Caco-2 (cell line): ENCODE measurements around the gene TSPAN9. TPM values are rescaled to one million over a fixed set of nuclear protein-coding genes. Genes with fewer than 3 reads are reported as not detected.

ENCODE experiments used
- BruUV-seq: library from RNA; stranded (reverse); fragments of 400-500 nt; replicated peaks from 2 replicates; lab custom pipeline; 2021; lab: Mats Ljungman, UMichigan
- CTCF ChIA-PET: fragments of 300-600 bp; sonication (Branson Sonifier 250); formaldehyde crosslinking; loops from one replicate; lab custom pipeline; 2022; ENCODE audit warnings: antibody characterized with exemption; lab: Charles Lee
- POLR2A ChIA-PET: fragments of 300-600 bp; sonication (Branson Sonifier 250); formaldehyde crosslinking; loops from one replicate; lab custom pipeline; 2022; ENCODE audit warnings: antibody characterized with exemption; lab: Charles Lee
- DNase-seq, 2 experiments: peaks; one replicate each; pipeline versions ENCODE4 v3.0.0 to v3.0.0-alpha.2; 2020 to 2022
- H3K27me3 ChIP-seq: replicated peaks from 2 replicates; pipeline ENCODE4 v1.6.0; 2011; ENCODE audit warnings: low read length; ENCODE audit not compliant: control insufficient read depth, insufficient read depth
- H3K36me3 ChIP-seq: 2 replicates; pipeline ENCODE4 v1.5.1; 2011; ENCODE audit warnings: low read length; ENCODE audit not compliant: control insufficient read depth, insufficient read depth
- H3K4me1 ChIP-seq: fragments of 250-450 bp; sonication (Bioruptor Pico); 2 replicates; pipeline ENCODE4 v1.5.1; 2020; ENCODE audit warnings: mild to moderate bottlenecking
- H3K4me3 ChIP-seq: 2 replicates; pipeline ENCODE4 v1.5.1; 2011; ENCODE audit warnings: low read depth, mild to moderate bottlenecking, control low read depth, low read length
- H3K9me3 ChIP-seq: fragments of 250-450 bp; sonication (Bioruptor Pico); 2 replicates; pipeline ENCODE4 v1.5.1; 2020; ENCODE audit warnings: mild to moderate bottlenecking, moderate library complexity
- H3K27ac Mint-ChIP-seq: one replicate; pipeline ENCODE4 v1.8.0; 2022; ENCODE audit warnings: mixed read lengths; ENCODE audit not compliant: unreplicated experiment
- H3K27me3 Mint-ChIP-seq: one replicate; pipeline ENCODE4 v1.8.0; 2022; ENCODE audit warnings: mixed read lengths; ENCODE audit not compliant: insufficient read depth, unreplicated experiment
- H3K36me3 Mint-ChIP-seq: one replicate; pipeline ENCODE4 v1.8.0; 2022; ENCODE audit warnings: mild to moderate bottlenecking, mixed read lengths; ENCODE audit not compliant: insufficient read depth, unreplicated experiment
- H3K4me1 Mint-ChIP-seq: one replicate; pipeline ENCODE4 v1.8.0; 2022; ENCODE audit warnings: low read depth, mixed read lengths; ENCODE audit not compliant: unreplicated experiment
- H3K4me3 Mint-ChIP-seq: one replicate; pipeline ENCODE4 v1.8.0; 2022; ENCODE audit warnings: mild to moderate bottlenecking, moderate library complexity, mixed read lengths; ENCODE audit not compliant: unreplicated experiment
- H3K9me3 Mint-ChIP-seq: one replicate; pipeline ENCODE4 v1.8.0; 2022; ENCODE audit warnings: mixed read lengths; ENCODE audit not compliant: unreplicated experiment
- intact Hi-C: fragments of 100-400 bp; cut with micrococcal nuclease; formaldehyde crosslinking; loops from one replicate; pipeline ENCODE4 v1.10.0; 2022; ENCODE audit not compliant: unreplicated experiment
- total RNA-seq: library from RNA; stranded (reverse); gene quantifications from 2 replicates; pipeline ENCODE4 v1.2.3, GENCODE V29; 2022
- TF ChIP-seq, protein P1 (sequence below), 2 experiments: fragments of 200-600 bp in 1 of 2; IDR thresholded peaks; 1 replicate in 1 of 2; 2 replicates in 1 of 2; pipeline versions ENCODE4 v1.5.1 to v1.8.0; 2011 to 2022; ENCODE audit warnings: antibody characterized with exemption in 1 of 2, control low read depth in 1 of 2, inconsistent platforms in 1 of 2, low read depth in 1 of 2, low read length in 1 of 2, mild to moderate bottlenecking in 1 of 2, moderate library complexity in 1 of 2; ENCODE audit not compliant: insufficient read depth in 1 of 2, severe bottlenecking in 1 of 2, unreplicated experiment in 1 of 2

TSPAN9 gene
- total RNA-seq, 1 experiment from 2014 or later = 49.1 TPM

- intact Hi-C loops = no loop called here
- H3K4me3 Mint-ChIP-seq = no peak overlapping the region
- DNase-seq = no peak
- no peaks in the 10 kb centered on the region for H3K36me3 Mint-ChIP-seq
- ChIA-PET CTCF (interaction anchor here (1.3 kb wide), 1 partner anchor 24 kb away, joined by 5 read pairs; no protein-coding TSS in a partner anchor), POLR2A (no interaction called here)
- Histone ChIP-seq H3K9me3 (no peaks in the 10 kb centered on the region), H3K36me3 (no peaks in the 10 kb centered on the region), H3K4me3 (no peak overlapping the region), H3K4me1 (no peaks in the 10 kb centered on the region), H3K27me3 (no peaks in the 10 kb centered on the region)
- TF ChIP-seq, protein P1, sequence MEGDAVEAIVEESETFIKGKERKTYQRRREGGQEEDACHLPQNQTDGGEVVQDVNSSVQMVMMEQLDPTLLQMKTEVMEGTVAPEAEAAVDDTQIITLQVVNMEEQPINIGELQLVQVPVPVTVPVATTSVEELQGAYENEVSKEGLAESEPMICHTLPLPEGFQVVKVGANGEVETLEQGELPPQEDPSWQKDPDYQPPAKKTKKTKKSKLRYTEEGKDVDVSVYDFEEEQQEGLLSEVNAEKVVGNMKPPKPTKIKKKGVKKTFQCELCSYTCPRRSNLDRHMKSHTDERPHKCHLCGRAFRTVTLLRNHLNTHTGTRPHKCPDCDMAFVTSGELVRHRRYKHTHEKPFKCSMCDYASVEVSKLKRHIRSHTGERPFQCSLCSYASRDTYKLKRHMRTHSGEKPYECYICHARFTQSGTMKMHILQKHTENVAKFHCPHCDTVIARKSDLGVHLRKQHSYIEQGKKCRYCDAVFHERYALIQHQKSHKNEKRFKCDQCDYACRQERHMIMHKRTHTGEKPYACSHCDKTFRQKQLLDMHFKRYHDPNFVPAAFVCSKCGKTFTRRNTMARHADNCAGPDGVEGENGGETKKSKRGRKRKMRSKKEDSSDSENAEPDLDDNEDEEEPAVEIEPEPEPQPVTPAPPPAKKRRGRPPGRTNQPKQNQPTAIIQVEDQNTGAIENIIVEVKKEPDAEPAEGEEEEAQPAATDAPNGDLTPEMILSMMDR (IDR thresholded peaks at IDR 0.05; ENCODE audit: insufficient read depth in 1 of 2, low read depth in 1 of 2, low read length in 1 of 2, severe bottlenecking in 1 of 2, unreplicated experiment in 1 of 2) = no peak
- no peak overlapping the region for H3K27ac Mint-ChIP-seq
- H3K9me3 Mint-ChIP-seq = no peaks in the 10 kb centered on the region
- BruUV-seq = no TSS peak
- no peaks in the 10 kb centered on the region for H3K4me1 Mint-ChIP-seq
- H3K27me3 Mint-ChIP-seq = no peaks in the 10 kb centered on the region
Measured at GRCh38 chr12:3251067-3251466, 173.9 kb downstream of the TSPAN9 start.

DNA sequence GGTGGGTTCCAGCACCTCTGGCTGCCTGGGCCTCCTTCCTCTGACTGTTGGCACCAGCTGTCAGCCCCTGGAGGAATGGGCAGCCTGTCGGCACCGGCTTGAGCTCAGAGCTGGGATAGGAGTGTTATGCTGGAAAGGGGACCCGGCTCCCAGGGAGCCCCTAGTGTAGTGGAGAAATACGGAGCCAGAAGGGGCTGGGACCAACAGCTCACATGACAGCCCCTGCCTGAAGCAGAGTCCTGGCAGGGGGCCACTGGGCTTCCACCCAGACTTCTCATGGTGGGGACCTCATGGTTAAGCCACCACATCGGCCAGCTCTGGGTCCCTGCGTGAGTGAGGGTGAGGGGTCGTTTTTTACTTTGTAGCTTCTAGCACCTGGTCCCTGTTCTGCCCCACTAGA is 174.5 kb downstream of the TSPAN9 start:
- BruUV-seq = no TSS peak
- intact Hi-C loops = no loop called here
- H3K36me3 Mint-ChIP-seq = no peaks in the 10 kb centered on the region
- Histone ChIP-seq H3K36me3 (no peaks in the 10 kb centered on the region), H3K4me1 (no peaks in the 10 kb centered on the region), H3K27me3 (no peaks in the 10 kb centered on the region), H3K9me3 (no peaks in the 10 kb centered on the region), H3K4me3 (no peak overlapping the region)
- ChIA-PET POLR2A (no interaction called here), CTCF (interaction anchor here (1.3 kb wide), 1 partner anchor 24 kb away, joined by 5 read pairs; no protein-coding TSS in a partner anchor)
- TF ChIP-seq, protein P1 (IDR thresholded peaks at IDR 0.05; ENCODE audit: insufficient read depth in 1 of 2, low read depth in 1 of 2, low read length in 1 of 2, severe bottlenecking in 1 of 2, unreplicated experiment in 1 of 2) = no peak
- H3K27ac Mint-ChIP-seq = no peak overlapping the region
- no peaks in the 10 kb centered on the region for H3K9me3 Mint-ChIP-seq
- H3K4me1 Mint-ChIP-seq = no peaks in the 10 kb centered on the region
- no peak overlapping the region for H3K4me3 Mint-ChIP-seq
- H3K27me3 Mint-ChIP-seq = no peaks in the 10 kb centered on the region
- DNase-seq = no peak

DNA sequence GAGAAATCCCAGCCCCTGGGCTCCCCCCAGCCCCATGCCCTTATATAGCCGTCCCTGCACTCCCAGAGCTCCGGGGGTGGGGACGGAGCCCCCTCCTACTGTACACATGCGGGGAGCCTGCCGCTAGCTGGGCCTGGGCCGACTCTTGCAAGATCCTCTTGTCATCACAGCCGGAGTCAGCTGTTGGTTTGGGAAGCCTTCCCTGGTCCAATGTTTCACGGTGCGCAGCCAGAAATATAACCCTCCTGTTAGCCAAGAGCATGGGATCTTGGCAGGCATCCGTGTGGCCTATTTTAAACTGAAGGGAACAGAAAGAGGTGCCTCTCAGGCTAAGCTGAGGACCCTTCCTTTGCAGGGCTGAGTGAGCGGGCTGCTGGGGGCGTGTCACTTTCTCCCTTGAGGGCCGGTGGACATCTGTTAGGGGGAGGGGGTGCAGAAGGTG is 175.3 kb downstream of the TSPAN9 start:
- intact Hi-C loops = no loop called here
- no peaks in the 10 kb centered on the region for H3K4me1 ChIP-seq
- Mint-ChIP-seq H3K36me3 (no peaks in the 10 kb centered on the region), H3K4me1 (no peaks in the 10 kb centered on the region), H3K9me3 (no peaks in the 10 kb centered on the region), H3K4me3 (no peak overlapping the region), H3K27ac (no peak overlapping the region), H3K27me3 (no peaks in the 10 kb centered on the region)
- TF ChIP-seq, protein P1 (IDR thresholded peaks at IDR 0.05; ENCODE audit: insufficient read depth in 1 of 2, low read depth in 1 of 2, low read length in 1 of 2, severe bottlenecking in 1 of 2, unreplicated experiment in 1 of 2) = no peak
- no TSS peak for BruUV-seq
- ChIA-PET CTCF (interaction anchor here (0.6 to 1.3 kb wide), 2 partner anchors 23 to 53 kb away, joined by 3 to 5 read pairs; no protein-coding TSS in a partner anchor), POLR2A (no interaction called here)
- H3K4me3 ChIP-seq = no peak overlapping the region
- no peaks in the 10 kb centered on the region for H3K36me3 ChIP-seq
- H3K9me3 ChIP-seq = no peaks in the 10 kb centered on the region
- H3K27me3 ChIP-seq = no peaks in the 10 kb centered on the region
- no peak for DNase-seq
